Mesodermal cell (in vitro differentiated cells): ENCODE measurements around the gene OR10K2.
"Not testable (repeated sequence)": the region's sequence is repeated elsewhere in the genome, so short reads cannot be mapped to it uniquely, and the experiment has no call there.

Experiments used
- H3K27ac ChIP-seq: 2 replicates; pipeline ENCODE4 v1.7.0; 2013; ENCODE audit warnings: mild to moderate bottlenecking, low read depth, low read length, moderate library complexity; ENCODE audit not compliant: severe bottlenecking
- H3K36me3 ChIP-seq: 2 replicates; pipeline ENCODE4 v1.7.1; 2013; ENCODE audit warnings: mild to moderate bottlenecking, low read length, moderate library complexity; ENCODE audit not compliant: control insufficient read depth, insufficient read depth
- H3K4me1 ChIP-seq: one replicate; pipeline ENCODE4 v1.7.1; 2013; ENCODE audit warnings: mild to moderate bottlenecking, low read length; ENCODE audit not compliant: insufficient read depth, control insufficient read depth, poor library complexity, severe bottlenecking
- H3K4me3 ChIP-seq: 2 replicates; pipeline ENCODE4 v1.7.0; 2013; ENCODE audit warnings: low read length, control low read depth, mild to moderate bottlenecking; ENCODE audit not compliant: insufficient read depth, poor library complexity, severe bottlenecking; ENCODE audit errors: extremely low read depth
- H3K9me3 ChIP-seq: 2 replicates; pipeline ENCODE4 v1.7.1; 2013; ENCODE audit warnings: mild to moderate bottlenecking, low read length, moderate library complexity; ENCODE audit not compliant: control insufficient read depth
- WGBS, 2 experiments: methylation state at CpG; one replicate each; pipeline ENCODE4 v1.1.5; 2013; ENCODE audit warnings: missing lambda C conversion rate in 2 of 2; ENCODE audit not compliant: insufficient coverage in 2 of 2; 5-methylcytosine and 5-hydroxymethylcytosine counted together

OR10K2 gene

DNA sequence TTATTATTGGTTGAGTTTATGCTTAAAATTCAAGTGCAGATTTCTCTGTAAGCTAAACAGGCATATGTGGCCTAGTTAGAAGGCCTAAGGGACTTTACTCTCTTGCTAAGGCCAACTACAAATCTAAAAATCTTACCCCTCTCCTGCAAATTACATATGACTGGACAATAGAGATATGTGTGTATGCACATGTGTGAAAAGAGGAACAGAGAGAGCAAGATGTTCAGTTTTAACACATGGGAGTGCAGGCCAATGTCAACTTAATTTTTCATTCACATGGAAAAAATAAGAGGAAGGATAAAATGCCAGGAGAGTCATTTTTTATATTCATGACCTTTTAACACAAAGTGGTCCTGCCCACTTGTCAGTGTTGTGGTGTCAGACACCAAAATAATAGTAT is 8.5 kb downstream of the OR10K2 start:
- H3K36me3 ChIP-seq = no peaks in the 10 kb centered on the region
- H3K4me1 ChIP-seq = no peaks in the 10 kb centered on the region
- no peak overlapping the region for H3K27ac ChIP-seq
- H3K4me3 ChIP-seq = no peak overlapping the region
- no peaks in the 10 kb centered on the region for H3K9me3 ChIP-seq

DNA sequence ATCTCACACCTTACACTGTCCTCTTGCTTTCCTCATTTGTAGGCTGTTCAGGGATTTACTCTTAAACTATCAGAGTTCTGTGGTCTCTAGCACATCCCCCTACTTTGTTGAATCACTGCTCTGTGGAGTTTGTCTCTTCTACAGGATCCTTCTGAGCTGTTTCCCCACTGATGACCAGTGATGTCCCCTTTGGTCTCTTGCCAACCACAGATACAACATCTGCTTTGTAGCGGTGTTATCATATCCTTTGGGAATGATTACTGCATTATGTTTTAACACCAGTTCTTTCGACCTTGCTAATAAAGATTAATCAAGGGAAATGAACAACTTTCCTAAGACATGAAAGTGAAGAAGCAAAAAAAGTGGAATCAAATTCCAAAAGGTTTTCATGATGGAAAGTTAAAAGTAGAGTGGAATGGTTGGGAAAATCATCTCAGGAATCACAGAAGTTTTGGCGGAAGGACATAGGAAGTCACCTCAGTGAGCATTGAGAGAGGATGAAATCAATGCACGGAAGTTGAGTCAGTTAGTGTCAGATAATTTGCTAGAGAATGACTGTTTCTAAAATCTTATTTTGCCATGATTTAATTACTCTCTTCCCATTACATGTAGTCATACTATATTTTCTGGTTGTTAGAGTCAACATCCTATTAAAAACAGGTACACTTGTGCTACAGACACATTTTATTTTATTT is 11.2 kb downstream of the OR10K2 start:
- WGBS, 2 experiments = 98 to 100% methylated on average over 1 to 3 of the region's 4 CpGs
- no peaks in the 10 kb centered on the region for H3K4me1 ChIP-seq

DNA sequence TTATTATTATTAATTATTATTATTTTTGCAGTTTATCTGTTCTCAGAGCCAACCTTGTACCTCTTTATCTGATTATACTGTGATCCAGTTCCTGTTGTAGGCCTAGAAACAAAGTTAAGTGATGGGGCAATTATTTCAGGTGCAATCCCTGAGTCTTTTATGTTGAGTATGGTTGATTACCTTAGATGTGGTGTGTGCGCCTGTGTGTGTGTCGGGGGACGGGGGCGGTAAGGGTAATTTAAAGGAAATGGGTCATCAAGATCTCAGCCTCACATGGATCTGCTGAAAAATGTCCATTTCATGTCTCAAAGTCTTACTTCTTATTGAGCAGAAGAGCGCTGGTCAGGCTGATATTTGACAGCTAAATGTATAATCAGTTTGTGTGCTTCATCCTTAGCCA is 18.9 kb downstream of the OR10K2 start:
- no peaks in the 10 kb centered on the region for H3K9me3 ChIP-seq
- H3K4me3 ChIP-seq = no peak overlapping the region
- H3K27ac ChIP-seq = no peak overlapping the region
- no peaks in the 10 kb centered on the region for H3K4me1 ChIP-seq
- no peaks in the 10 kb centered on the region for H3K36me3 ChIP-seq
- 90% methylated on average over 3 of the region's 5 CpGs; no CpG with 5 or more reads in 1 of the 2 experiments for WGBS, 2 experiments

More for the DNA sequence above, 11.2 kb downstream of the OR10K2 start:
- Histone ChIP-seq H3K9me3 (no peaks in the 10 kb centered on the region), H3K4me3 (no peak overlapping the region), H3K36me3 (no peaks in the 10 kb centered on the region), H3K27ac (no peak overlapping the region)

DNA sequence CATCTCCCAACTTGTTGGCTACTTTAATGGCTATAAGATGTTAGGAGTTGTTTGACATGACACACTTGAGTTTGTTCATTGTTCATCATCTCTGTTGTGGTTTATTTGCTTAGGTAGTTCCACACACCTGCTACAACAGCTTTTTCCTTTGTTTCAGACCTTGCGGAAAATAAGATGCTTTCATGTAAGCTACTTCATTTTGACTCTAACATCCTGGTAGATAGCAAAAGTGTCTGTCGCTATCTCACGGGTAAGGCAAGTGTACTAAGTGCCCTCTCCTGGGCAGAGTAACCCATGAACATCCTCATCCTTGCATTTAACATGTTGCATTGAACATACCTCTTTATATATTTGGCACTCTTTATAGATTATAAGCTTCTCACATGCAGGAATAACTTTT is 25.2 kb downstream of the OR10K2 start:
- 87 to 88% methylated on average over 3 of the region's 3 CpGs for WGBS, 2 experiments
- Histone ChIP-seq H3K9me3 (no peaks in the 10 kb centered on the region), H3K36me3 (no peaks in the 10 kb centered on the region), H3K4me1 (no peaks in the 10 kb centered on the region), H3K27ac (no peak overlapping the region), H3K4me3 (no peak overlapping the region)

DNA sequence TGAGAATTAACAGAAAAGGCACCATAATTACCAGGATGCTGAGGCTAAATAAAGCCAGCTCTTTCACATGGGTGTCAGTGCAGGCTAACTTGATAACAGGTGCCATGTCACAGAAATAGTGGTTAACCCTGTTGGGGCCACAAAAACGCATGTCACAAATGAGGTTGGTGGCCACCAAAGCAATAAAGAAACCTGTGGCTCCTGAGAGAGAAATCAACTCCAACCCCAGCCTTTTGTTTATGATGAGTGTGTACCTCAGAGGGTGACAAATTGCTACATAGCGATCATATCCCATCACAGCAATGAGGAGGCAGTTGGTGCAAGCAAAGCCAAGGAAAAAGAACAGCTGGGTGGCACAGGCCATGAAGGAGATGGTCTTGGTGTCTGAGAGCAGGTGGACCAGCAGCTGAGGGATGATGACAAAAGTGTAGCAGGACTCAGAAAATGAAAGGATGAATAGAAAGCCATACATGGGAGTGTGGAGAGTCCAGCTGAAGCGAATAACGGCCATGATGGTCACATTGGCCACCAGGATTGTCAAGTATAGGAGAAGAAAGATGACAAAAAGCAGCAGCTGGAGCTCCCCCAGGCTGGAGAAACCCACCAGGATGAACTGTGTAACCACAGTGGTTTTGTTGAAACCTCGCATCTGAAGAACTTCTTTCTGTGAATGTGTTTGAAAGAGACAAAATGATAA is 27.1 kb downstream of the OR10K2 start, which contains the start of gene OR10T2:
TSS of gene OR10T2 (minus strand) at position 649 of the 697 bp plus-strand sequence. CDS start at position 649, 0 bp downstream.
- no peaks in the 10 kb centered on the region for H3K4me1 ChIP-seq
- H3K9me3 ChIP-seq = no peaks in the 10 kb centered on the region
- H3K4me3 ChIP-seq = no peak within 1 kb of the TSS
- H3K27ac ChIP-seq = no peak within 1 kb of the TSS
- WGBS, 2 experiments = 83 to 85% methylated on average over 4 of the region's 5 CpGs
- H3K36me3 ChIP-seq = no peaks in the 10 kb centered on the region

DNA sequence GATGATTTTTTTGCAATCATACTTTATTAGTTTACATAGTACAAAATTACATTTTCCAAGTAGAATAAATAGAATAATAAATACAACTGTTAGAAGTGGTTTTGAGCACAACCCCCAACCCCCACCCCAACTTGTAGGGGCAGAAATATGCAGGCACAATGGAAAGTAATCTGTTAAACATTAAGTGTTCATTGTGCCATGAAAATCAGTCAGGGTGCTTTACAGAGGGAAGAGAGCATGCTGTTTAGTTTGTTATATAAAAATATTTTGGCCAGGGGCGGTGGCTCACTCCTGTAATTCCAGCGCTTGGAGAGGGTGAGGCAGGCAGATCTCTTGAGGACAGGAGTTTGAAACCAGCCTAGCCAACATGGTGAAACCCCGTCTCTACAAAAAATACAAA is 29.4 kb downstream of the OR10K2 start:
- H3K9me3 ChIP-seq = no peaks in the 10 kb centered on the region
- H3K4me1 ChIP-seq = no peaks in the 10 kb centered on the region
- 82 to 100% methylated on average over 3 of the region's 3 CpGs for WGBS, 2 experiments
- no peak overlapping the region for H3K27ac ChIP-seq
- no peak overlapping the region for H3K4me3 ChIP-seq
- no peaks in the 10 kb centered on the region for H3K36me3 ChIP-seq

DNA sequence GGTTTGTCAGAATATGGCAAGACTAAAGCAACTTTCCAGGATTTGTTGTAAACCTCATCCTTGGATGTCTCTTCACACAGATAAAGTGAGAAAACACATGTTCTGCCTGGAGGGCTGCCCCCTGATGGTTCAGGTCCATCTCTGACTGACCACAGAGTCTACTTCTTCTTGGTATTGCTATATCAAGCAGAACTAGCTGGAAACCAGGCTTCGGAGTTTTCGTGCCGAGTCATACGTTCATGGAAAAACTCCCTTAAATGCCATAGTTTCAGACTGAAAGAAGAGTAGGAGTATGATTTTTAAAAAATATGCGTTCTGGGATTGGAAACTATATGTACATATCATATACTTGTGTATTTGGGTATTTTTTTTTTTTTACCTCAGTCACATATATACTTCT is 32.6 kb downstream of the OR10K2 start:
- Histone ChIP-seq H3K9me3 (no peaks in the 10 kb centered on the region), H3K4me1 (no peaks in the 10 kb centered on the region), H3K27ac (no peak overlapping the region), H3K4me3 (no peak overlapping the region), H3K36me3 (no peaks in the 10 kb centered on the region)
- WGBS, 2 experiments = no CpG with 5 or more reads among the region's 5 CpGs

DNA sequence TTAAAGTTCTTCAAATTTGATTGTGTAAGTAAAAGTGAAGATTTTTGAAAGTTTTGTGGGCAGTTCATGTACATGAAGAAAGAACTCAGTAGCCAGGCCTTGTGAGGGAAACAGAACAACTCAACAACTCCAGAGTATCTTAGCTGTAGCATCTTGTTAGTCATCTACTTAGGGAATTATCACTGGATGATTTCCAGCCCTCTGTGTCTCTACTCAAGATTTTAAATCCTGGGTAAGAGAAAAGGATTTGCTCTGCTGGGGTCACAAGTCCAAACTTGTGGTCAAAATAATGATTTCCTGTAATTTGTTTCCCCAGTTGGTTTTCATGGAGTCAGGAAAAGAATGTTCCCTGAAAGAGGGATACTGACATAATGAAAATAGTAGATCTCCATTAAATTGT is 34.9 kb downstream of the OR10K2 start:
- Histone ChIP-seq H3K9me3 (no peaks in the 10 kb centered on the region), H3K4me1 (no peaks in the 10 kb centered on the region), H3K36me3 (no peaks in the 10 kb centered on the region), H3K27ac (no peak overlapping the region), H3K4me3 (no peak overlapping the region)

DNA sequence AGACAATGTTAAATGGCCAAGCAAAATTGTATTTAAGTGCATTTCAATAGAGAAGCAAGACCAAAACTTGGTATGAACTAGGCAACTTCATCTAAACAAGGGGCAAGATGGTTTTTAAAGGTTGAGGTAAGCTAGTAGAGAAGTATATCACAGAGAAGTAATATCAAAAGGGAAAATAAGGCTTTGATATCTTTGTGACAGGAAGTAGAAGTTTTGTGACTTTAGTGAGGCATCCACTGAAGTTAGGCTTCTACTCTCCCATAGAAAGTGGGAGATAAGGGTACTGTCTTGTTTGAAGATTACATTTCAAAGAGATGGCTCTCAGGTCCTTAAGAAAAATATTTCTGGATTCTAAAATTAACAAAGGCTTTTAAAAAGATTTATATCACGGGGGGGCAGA is 35.7 kb downstream of the OR10K2 start:
- H3K27ac ChIP-seq = no peak overlapping the region
- H3K4me3 ChIP-seq = no peak overlapping the region
- H3K9me3 ChIP-seq = no peaks in the 10 kb centered on the region
- H3K36me3 ChIP-seq = no peaks in the 10 kb centered on the region
- no peaks in the 10 kb centered on the region for H3K4me1 ChIP-seq
- no CpG with 5 or more reads among the region's 1 CpG for WGBS, 2 experiments

DNA sequence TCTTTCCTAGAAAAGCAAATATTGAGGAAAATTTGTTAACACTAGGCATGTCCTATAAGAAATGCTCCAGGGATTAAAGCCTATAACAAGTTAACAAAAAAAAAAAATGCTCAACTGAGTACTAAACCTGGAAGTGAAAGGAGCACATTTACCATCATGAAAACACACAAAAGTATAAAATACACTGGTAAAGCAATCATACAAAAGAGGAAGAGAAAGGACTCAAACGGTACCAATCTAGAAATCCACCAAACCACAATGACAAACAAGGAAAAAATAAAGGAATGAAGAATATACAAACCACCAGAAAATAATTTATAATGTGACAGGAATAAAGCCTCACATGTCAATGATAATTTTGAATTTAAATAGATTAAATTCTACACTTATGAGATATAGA is 51.2 kb downstream of the OR10K2 start:
- H3K4me1 ChIP-seq = no peaks in the 10 kb centered on the region
- no peaks in the 10 kb centered on the region for H3K36me3 ChIP-seq
- H3K4me3 ChIP-seq = no peak overlapping the region
- no peaks in the 10 kb centered on the region for H3K9me3 ChIP-seq
- WGBS, 2 experiments = no CpG with 5 or more reads among the region's 1 CpG
- H3K27ac ChIP-seq = no peak overlapping the region

DNA sequence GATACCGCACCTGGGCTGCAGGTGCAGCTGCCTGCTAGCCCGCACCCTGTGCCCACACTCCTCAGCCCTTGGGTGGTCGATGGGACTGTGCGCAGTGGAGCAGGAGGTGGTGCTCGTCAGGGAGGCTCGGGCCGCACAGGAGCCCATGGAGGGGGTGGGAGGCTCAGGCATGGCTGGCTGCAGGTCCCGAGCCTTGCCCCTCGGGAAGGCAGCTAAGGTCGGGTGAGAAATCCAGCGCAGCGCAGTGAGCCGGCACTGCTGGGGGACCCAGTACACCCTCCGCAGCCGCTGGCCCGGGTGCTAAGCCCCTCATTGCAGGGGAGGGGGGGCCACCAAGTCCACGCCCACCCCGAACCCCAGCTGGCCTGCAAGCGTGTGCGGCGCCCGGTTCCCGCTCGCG is 51.9 kb downstream of the OR10K2 start:
- not testable (repeated sequence) for H3K4me1 ChIP-seq, H3K4me3 ChIP-seq, H3K36me3 ChIP-seq, H3K9me3 ChIP-seq, H3K27ac ChIP-seq
- 89 to 94% methylated on average over 10 to 16 of the region's 25 CpGs for WGBS, 2 experiments
